Astrocyte (in vitro differentiated cells and primary cell): ENCODE results near the gene MRGPRE. TPM values are rescaled to one million over a fixed set of nuclear protein-coding genes. Genes with fewer than 3 reads are reported as not detected.

Experiments used
- DNase-seq: peaks from one replicate; pipeline ENCODE4 v3.0.0-alpha.2; 2010; ENCODE audit warnings: low read depth
- FAIRE-seq: peaks from 2 replicates; lab custom pipeline; 2011; peaks lifted over from hg19 to GRCh38; lab: Jason Lieb, UNC
- H2AFZ ChIP-seq: 2 replicates; pipeline ENCODE4 v1.6.0; 2012; ENCODE audit warnings: low read depth, low read length, inconsistent platforms
- H3K27ac ChIP-seq: 2 replicates; pipeline ENCODE4 v1.5.1; 2011; ENCODE audit warnings: low read depth, low read length, inconsistent platforms
- H3K27me3 ChIP-seq: 2 replicates; pipeline ENCODE4 v1.6.0; 2011; ENCODE audit warnings: low read length, inconsistent platforms; ENCODE audit not compliant: insufficient read depth
- H3K36me3 ChIP-seq: 2 replicates; pipeline ENCODE4 v1.5.1; 2011; ENCODE audit warnings: low read length, inconsistent platforms; ENCODE audit not compliant: insufficient read depth
- H3K4me1 ChIP-seq: 2 replicates; pipeline ENCODE4 v1.5.1; 2011; ENCODE audit warnings: low read length, inconsistent platforms; ENCODE audit not compliant: insufficient read depth
- H3K4me2 ChIP-seq: 2 replicates; pipeline ENCODE4 v1.6.0; 2012; ENCODE audit warnings: low read length, inconsistent platforms
- H3K4me3 ChIP-seq: 2 replicates; pipeline ENCODE4 v1.5.1; 2011; ENCODE audit warnings: low read depth, mild to moderate bottlenecking, low read length, inconsistent platforms; ENCODE audit not compliant: insufficient read depth
- H3K79me2 ChIP-seq: 2 replicates; pipeline ENCODE4 v1.6.0; 2012; ENCODE audit warnings: mild to moderate bottlenecking, low read length, inconsistent platforms; ENCODE audit not compliant: insufficient read depth
- H3K9ac ChIP-seq: 2 replicates; pipeline ENCODE4 v1.6.0; 2012; ENCODE audit warnings: mild to moderate bottlenecking, low read length, inconsistent platforms
- H3K9me3 ChIP-seq: 2 replicates; pipeline ENCODE4 v1.5.1; 2012; ENCODE audit warnings: low read depth, mild to moderate bottlenecking, low read length, inconsistent platforms; ENCODE audit not compliant: insufficient read depth
- H4K20me1 ChIP-seq: 2 replicates; pipeline ENCODE4 v1.6.0; 2012; ENCODE audit warnings: low read length, inconsistent platforms; ENCODE audit not compliant: insufficient read depth
- H3K27ac Mint-ChIP-seq: one replicate; pipeline ENCODE4 v1.8.0; 2021; ENCODE audit warnings: mild to moderate bottlenecking, mixed read lengths; ENCODE audit not compliant: unreplicated experiment
- H3K27me3 Mint-ChIP-seq: one replicate; pipeline ENCODE4 v1.8.0; 2021; ENCODE audit warnings: low read depth, mixed read lengths; ENCODE audit not compliant: unreplicated experiment
- H3K36me3 Mint-ChIP-seq: one replicate; pipeline ENCODE4 v1.8.0; 2021; ENCODE audit warnings: low read depth, mixed read lengths; ENCODE audit not compliant: unreplicated experiment
- H3K4me1 Mint-ChIP-seq: one replicate; pipeline ENCODE4 v1.8.0; 2021; ENCODE audit warnings: low read depth, mixed read lengths; ENCODE audit not compliant: unreplicated experiment
- H3K4me3 Mint-ChIP-seq: one replicate; pipeline ENCODE4 v1.8.0; 2021; ENCODE audit warnings: mild to moderate bottlenecking, moderate library complexity, mixed read lengths; ENCODE audit not compliant: unreplicated experiment
- H3K9me3 Mint-ChIP-seq: one replicate; pipeline ENCODE4 v1.8.0; 2021; ENCODE audit warnings: mild to moderate bottlenecking, mixed read lengths; ENCODE audit not compliant: unreplicated experiment
- EZH2 ChIP-seq: IDR thresholded peaks from 2 replicates; pipeline ENCODE4 v1.6.1; 2012; ENCODE audit warnings: mild to moderate bottlenecking, low read length, inconsistent platforms; ENCODE audit not compliant: insufficient read depth
- total RNA-seq: library from RNA; stranded (reverse); gene quantifications from 2 replicates; pipeline ENCODE4 v1.2.1, GENCODE V29; 2021
- TF ChIP-seq, protein P1 (sequence below): IDR thresholded peaks from 2 replicates; pipeline ENCODE4 v1.5.1; 2011; ENCODE audit warnings: low read depth, mild to moderate bottlenecking, inconsistent platforms, low read length, moderate library complexity; ENCODE audit not compliant: insufficient read depth

Gene MRGPRE
- total RNA-seq, 1 donor from 2014 or later, result not detected

DNA sequence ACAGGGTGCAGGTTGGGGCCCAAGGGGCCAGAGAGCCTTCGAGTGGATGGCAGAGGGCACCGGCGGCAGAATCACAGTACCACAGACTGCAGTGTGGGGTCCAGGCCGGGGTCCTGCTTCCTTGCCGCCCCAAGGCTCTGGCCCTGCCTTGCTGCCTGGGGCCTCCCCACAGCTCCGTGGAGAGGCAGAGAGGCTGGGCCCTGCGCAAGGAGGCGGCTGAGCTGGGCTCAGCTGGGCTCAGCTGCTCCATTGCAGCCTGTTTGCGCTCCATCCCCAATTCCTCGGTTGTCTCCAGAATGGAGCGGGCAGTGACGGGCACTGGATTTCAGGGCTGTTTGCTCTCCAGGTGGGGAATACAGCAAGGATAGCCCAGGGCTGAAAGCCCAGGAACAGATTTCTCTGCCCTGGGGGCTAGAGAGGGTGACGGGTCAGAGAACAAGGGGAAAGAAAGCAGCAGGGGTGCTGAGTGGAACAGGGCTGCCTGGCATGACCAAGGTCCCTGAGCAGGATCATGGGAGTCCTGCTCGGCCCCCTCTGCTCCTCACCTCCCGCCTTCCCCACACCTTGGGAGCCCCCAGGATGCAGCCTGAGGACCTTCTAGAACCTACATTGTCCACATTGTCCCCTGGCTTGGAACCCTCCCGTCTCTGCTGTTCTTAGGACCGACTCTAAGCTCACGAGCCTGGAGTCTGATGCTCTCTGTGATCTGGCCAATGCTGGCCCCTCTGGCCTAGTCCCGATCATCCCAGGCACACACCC is 32.5 kb downstream of the MRGPRE start:
- Mint-ChIP-seq H3K4me1 (peaks cover 2% of the 10 kb centered on the region), H3K9me3 (no peaks in the 10 kb centered on the region), H3K27me3 (peaks cover 56% of the 10 kb centered on the region), H3K27ac (no peak overlapping the region), H3K4me3 (no peak overlapping the region), H3K36me3 (no peaks in the 10 kb centered on the region)
- H3K4me1 ChIP-seq, result no peaks in the 10 kb centered on the region
- H3K9me3 ChIP-seq, result no peaks in the 10 kb centered on the region
- H3K27me3 ChIP-seq, result peaks cover 24% of the 10 kb centered on the region
- H2AFZ ChIP-seq, result no peak overlapping the region
- H3K27ac ChIP-seq, result no peak overlapping the region
- no peak for TF ChIP-seq EZH2
- TF ChIP-seq, protein P1, sequence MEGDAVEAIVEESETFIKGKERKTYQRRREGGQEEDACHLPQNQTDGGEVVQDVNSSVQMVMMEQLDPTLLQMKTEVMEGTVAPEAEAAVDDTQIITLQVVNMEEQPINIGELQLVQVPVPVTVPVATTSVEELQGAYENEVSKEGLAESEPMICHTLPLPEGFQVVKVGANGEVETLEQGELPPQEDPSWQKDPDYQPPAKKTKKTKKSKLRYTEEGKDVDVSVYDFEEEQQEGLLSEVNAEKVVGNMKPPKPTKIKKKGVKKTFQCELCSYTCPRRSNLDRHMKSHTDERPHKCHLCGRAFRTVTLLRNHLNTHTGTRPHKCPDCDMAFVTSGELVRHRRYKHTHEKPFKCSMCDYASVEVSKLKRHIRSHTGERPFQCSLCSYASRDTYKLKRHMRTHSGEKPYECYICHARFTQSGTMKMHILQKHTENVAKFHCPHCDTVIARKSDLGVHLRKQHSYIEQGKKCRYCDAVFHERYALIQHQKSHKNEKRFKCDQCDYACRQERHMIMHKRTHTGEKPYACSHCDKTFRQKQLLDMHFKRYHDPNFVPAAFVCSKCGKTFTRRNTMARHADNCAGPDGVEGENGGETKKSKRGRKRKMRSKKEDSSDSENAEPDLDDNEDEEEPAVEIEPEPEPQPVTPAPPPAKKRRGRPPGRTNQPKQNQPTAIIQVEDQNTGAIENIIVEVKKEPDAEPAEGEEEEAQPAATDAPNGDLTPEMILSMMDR, result no peak
- no peak for DNase-seq
- H3K9ac ChIP-seq, result no peak overlapping the region
- H4K20me1 ChIP-seq, result no peaks in the 10 kb centered on the region
- no peaks in the 10 kb centered on the region for H3K79me2 ChIP-seq
- FAIRE-seq, result no peak
- no peak overlapping the region for H3K4me2 ChIP-seq
- H3K36me3 ChIP-seq, result no peaks in the 10 kb centered on the region
- H3K4me3 ChIP-seq, result no peak overlapping the region

DNA sequence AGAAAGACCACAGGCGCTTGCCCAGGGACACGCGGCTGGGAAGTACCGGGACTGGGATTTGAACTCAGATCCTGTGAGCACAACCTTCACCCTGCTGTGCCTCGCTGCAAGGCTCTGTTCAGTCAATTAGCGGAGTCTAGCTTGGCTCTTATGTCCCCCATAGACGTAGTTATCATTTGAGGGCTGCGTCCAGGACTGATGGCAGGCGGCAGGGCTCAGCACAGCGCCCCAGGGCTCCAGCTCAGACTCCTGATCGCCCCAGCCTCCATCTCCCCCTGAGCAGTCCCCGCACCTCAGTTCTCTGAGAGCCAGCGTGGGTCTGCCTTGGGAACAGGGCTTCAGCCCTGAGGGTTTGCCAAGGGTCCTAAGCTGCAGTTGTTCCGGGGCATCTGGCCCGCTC is 33.4 kb downstream of the MRGPRE start:
- Histone ChIP-seq H3K9ac (no peak overlapping the region), H3K36me3 (no peaks in the 10 kb centered on the region), H3K4me1 (no peaks in the 10 kb centered on the region), H4K20me1 (no peaks in the 10 kb centered on the region), H3K9me3 (no peaks in the 10 kb centered on the region), H3K27me3 (peaks cover 22% of the 10 kb centered on the region), H3K4me3 (no peak overlapping the region), H3K79me2 (no peaks in the 10 kb centered on the region), H2AFZ (no peak overlapping the region), H3K27ac (no peak overlapping the region), H3K4me2 (no peak overlapping the region)
- TF ChIP-seq, protein P1, result no peak
- TF ChIP-seq EZH2, result no peak
- FAIRE-seq (no peak), DNase-seq (no peak)
- peaks cover 2% of the 10 kb centered on the region for H3K4me1 Mint-ChIP-seq
- H3K27me3 Mint-ChIP-seq, result peaks cover 55% of the 10 kb centered on the region
- no peak overlapping the region for H3K4me3 Mint-ChIP-seq
- H3K27ac Mint-ChIP-seq, result no peak overlapping the region
- no peaks in the 10 kb centered on the region for H3K36me3 Mint-ChIP-seq
- no peaks in the 10 kb centered on the region for H3K9me3 Mint-ChIP-seq

DNA sequence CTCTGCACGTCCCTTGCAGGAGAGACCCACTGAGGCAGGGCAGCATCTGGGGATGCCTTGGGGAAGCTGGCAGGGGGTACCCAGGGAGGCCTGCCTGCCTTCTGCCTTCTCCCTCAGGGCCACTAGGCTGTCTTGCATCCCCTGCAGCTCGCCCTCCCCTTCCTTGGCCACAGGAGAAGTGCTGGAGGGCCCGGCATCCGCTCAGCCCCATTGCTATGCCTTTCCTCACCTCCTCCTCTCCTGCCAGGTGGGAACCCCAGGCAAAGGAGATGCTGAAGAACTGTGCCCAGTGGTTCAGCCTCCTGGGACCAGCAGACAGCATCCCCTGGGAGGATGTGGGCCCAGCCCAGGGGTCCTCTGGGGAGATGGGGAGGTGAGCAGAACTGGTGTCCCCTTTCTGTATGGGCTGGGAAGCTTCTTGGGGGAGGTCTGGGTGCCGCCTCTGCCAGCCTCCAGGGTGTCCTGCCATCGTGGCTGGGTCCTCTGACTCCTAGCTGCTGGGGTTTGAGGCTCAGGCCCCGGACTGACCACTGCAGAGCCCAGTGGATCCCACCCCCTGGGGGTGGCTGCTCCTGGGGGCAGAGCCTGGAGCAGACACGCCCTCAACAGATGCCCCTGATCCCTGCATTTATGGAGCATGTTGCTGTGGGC is 34.2 kb downstream of the MRGPRE start:
- H3K36me3 ChIP-seq, result no peaks in the 10 kb centered on the region
- H3K27ac ChIP-seq, result no peak overlapping the region
- no peak overlapping the region for H3K4me3 ChIP-seq
- no peak for FAIRE-seq
- H3K4me1 Mint-ChIP-seq, result peaks cover 2% of the 10 kb centered on the region
- no peak overlapping the region for H2AFZ ChIP-seq
- H3K4me1 ChIP-seq, result no peaks in the 10 kb centered on the region
- no peaks in the 10 kb centered on the region for H4K20me1 ChIP-seq
- H3K4me2 ChIP-seq, result no peak overlapping the region
- H3K27ac Mint-ChIP-seq, result no peak overlapping the region
- H3K9me3 Mint-ChIP-seq, result no peaks in the 10 kb centered on the region
- H3K4me3 Mint-ChIP-seq, result no peak overlapping the region
- no peak overlapping the region for H3K9ac ChIP-seq
- no peak for DNase-seq
- no peaks in the 10 kb centered on the region for H3K79me2 ChIP-seq
- no peaks in the 10 kb centered on the region for H3K9me3 ChIP-seq
- no peaks in the 10 kb centered on the region for H3K36me3 Mint-ChIP-seq
- peaks cover 51% of the 10 kb centered on the region for H3K27me3 Mint-ChIP-seq
- peaks cover 19% of the 10 kb centered on the region for H3K27me3 ChIP-seq
- TF ChIP-seq, protein P1, result no peak
- TF ChIP-seq EZH2, result no peak
